ENCODE measurements around the gene BMPER.

Gene BMPER

GRCh38 chr7:33959676-33960075 lies 54.3 kb downstream of the BMPER start:
- Histone ChIP-seq H3K36me3 (ENCODE audit: control insufficient read depth in 2 of 2, insufficient read depth in 1 of 2, low read length in 2 of 2) (no peaks in the 10 kb centered on the region), H3K4me1 (ENCODE audit: control insufficient read depth, insufficient read depth, low read length) (no peaks in the 10 kb centered on the region), H3K4me3 (ENCODE audit: low read depth, low read length) (no peak overlapping the region), H3K9me3 (ENCODE audit: control insufficient read depth, insufficient read depth, low read depth, low read length) (no peaks in the 10 kb centered on the region), H3K27ac (ENCODE audit: extremely low read depth, low read depth, low read length) (no peak overlapping the region)
- CTCF ChIA-PET, result no interaction called here
- POLR2A ChIA-PET, result no interaction called here
- TF ChIP-seq REST (tag by site-specific recombination; IDR thresholded peaks at IDR 0.05) (no peak), ZEB2 (tag by site-specific recombination; IDR thresholded peaks at IDR 0.05) (no peak), TRIM28 (IDR thresholded peaks at IDR 0.05; ENCODE audit: borderline replicate concordance, low read length) (no peak), PRDM2 (tag by site-specific recombination; IDR thresholded peaks at IDR 0.05; ENCODE audit: borderline replicate concordance) (no peak), ZNF639 (tag by site-specific recombination; IDR thresholded peaks at IDR 0.05) (no peak), ZSCAN5A (tag by site-specific recombination; IDR thresholded peaks at IDR 0.05) (no peak), ZNF404 (tag by site-specific recombination; IDR thresholded peaks at IDR 0.05) (no peak), ZFP69B (tag by site-specific recombination; IDR thresholded peaks at IDR 0.05) (no peak), CTCF (tag by site-specific recombination; IDR thresholded peaks at IDR 0.05) (no peak), ZNF529 (tag by site-specific recombination; IDR thresholded peaks at IDR 0.05; ENCODE audit: insufficient replicate concordance) (no peak), PRDM1 (tag by site-specific recombination; IDR thresholded peaks at IDR 0.05) (no peak), ZNF518A (tag by site-specific recombination; conservative IDR thresholded peaks at IDR 0.05; ENCODE audit: low read depth) (no peak), ZFP41 (tag by site-specific recombination; IDR thresholded peaks at IDR 0.05; ENCODE audit: borderline replicate concordance) (no peak), RBAK (tag by site-specific recombination; IDR thresholded peaks at IDR 0.05) (no peak), ZNF26 (tag by site-specific recombination; IDR thresholded peaks at IDR 0.05) (no peak), ZNF664 (tag by site-specific recombination; IDR thresholded peaks at IDR 0.05) (no peak)
